CD14-positive monocyte (primary cell): ENCODE results near the gene EXOSC10. TPM values are rescaled to one million over a fixed set of nuclear protein-coding genes. Genes with fewer than 3 reads are reported as not detected.

Source experiments
- DNase-seq, 3 donors: peaks; one replicate each; pipeline ENCODE4 v3.0.0-alpha.2; 2011 to 2022
- H2AFZ ChIP-seq: 2 replicates; pipeline ENCODE4 v1.6.0; 2012; ENCODE audit warnings: mild to moderate bottlenecking, low read depth, low read length, inconsistent platforms; ENCODE audit not compliant: insufficient read depth, poor library complexity, severe bottlenecking
- H3K27ac ChIP-seq, 2 donors: 1 replicate in 1 of 2; 2 replicates in 1 of 2; pipeline ENCODE4 v1.5.1; 2012 to 2013; ENCODE audit warnings: low read length in 2 of 2, control low read depth in 1 of 2, inconsistent platforms in 1 of 2, low read depth in 1 of 2, mild to moderate bottlenecking in 1 of 2
- H3K27me3 ChIP-seq, 2 donors: one replicate each; pipeline versions ENCODE4 v1.6.0 to v1.6.1; 2011 to 2013; ENCODE audit warnings: low read length in 2 of 2; ENCODE audit not compliant: control insufficient read depth in 2 of 2, insufficient read depth in 2 of 2
- H3K36me3 ChIP-seq, 2 donors: replicated peaks in 1 of 2; 1 replicate in 1 of 2; 2 replicates in 1 of 2; pipeline versions ENCODE4 v1.5.1 to v1.6.1; 2012 to 2013; ENCODE audit warnings: low read length in 2 of 2, control low read depth in 1 of 2, inconsistent platforms in 1 of 2, mild to moderate bottlenecking in 1 of 2; ENCODE audit not compliant: insufficient read depth in 2 of 2, control insufficient read depth in 1 of 2
- H3K4me1 ChIP-seq, 2 donors: 1 replicate in 1 of 2; 2 replicates in 1 of 2; pipeline versions ENCODE4 v1.5.1 to v1.6.1; 2012 to 2013; ENCODE audit warnings: low read length in 2 of 2, control low read depth in 1 of 2, inconsistent platforms in 1 of 2, mild to moderate bottlenecking in 1 of 2, moderate library complexity in 1 of 2; ENCODE audit not compliant: insufficient read depth in 2 of 2, control insufficient read depth in 1 of 2
- H3K4me2 ChIP-seq: replicated peaks from 2 replicates; pipeline ENCODE3; 2012; ENCODE audit warnings: low read length, moderate library complexity, mild to moderate bottlenecking; ENCODE audit not compliant: poor library complexity, severe bottlenecking; ENCODE audit errors: extremely low read depth
- H3K4me3 ChIP-seq, 3 experiments: fragments of 200-600 bp in 1 of 3; sonication (generic) in 1 of 3; replicated peaks in 1 of 3; 1 replicate in 2 of 3; 2 replicates in 1 of 3; pipeline ENCODE4 v1.5.1; 2011 to 2013; ENCODE audit warnings: low read length in 3 of 3, mild to moderate bottlenecking in 3 of 3, control low read depth in 2 of 3, low read depth in 2 of 3, inconsistent platforms in 1 of 3, moderate library complexity in 1 of 3
- H3K79me2 ChIP-seq: 2 replicates; pipeline ENCODE4 v1.6.0; 2012; ENCODE audit warnings: mild to moderate bottlenecking, control low read depth, inconsistent platforms, low read length, moderate library complexity; ENCODE audit not compliant: insufficient read depth
- H3K9ac ChIP-seq: 2 replicates; pipeline ENCODE4 v1.6.0; 2017; ENCODE audit warnings: low read length, mild to moderate bottlenecking; ENCODE audit not compliant: insufficient read depth, poor library complexity, severe bottlenecking
- H3K9me3 ChIP-seq, 2 donors: replicated peaks in 1 of 2; 1 replicate in 1 of 2; 2 replicates in 1 of 2; pipeline versions ENCODE4 v1.5.1 to v1.6.1; 2012 to 2013; ENCODE audit warnings: low read length in 2 of 2, control low read depth in 1 of 2; ENCODE audit not compliant: control insufficient read depth in 1 of 2, insufficient read depth in 1 of 2
- H4K20me1 ChIP-seq: 2 replicates; pipeline ENCODE4 v1.6.0; 2012; ENCODE audit warnings: mild to moderate bottlenecking, low read length, control low read depth, moderate library complexity; ENCODE audit not compliant: insufficient read depth
- H3K27ac Mint-ChIP-seq, 7 donors: one replicate each; pipeline ENCODE4 v1.8.0; 2020; ENCODE audit warnings: mild to moderate bottlenecking in 7 of 7, mixed read lengths in 7 of 7, moderate library complexity in 6 of 7, inconsistent platforms in 2 of 7
- H3K27me3 Mint-ChIP-seq, 3 donors: one replicate each; pipeline ENCODE4 v1.8.0; 2021 to 2022; ENCODE audit warnings: low read depth in 3 of 3, mild to moderate bottlenecking in 3 of 3, mixed read lengths in 3 of 3, moderate library complexity in 3 of 3, inconsistent platforms in 1 of 3
- H3K36me3 Mint-ChIP-seq, 2 donors: one replicate each; pipeline ENCODE4 v1.8.0; 2020; ENCODE audit warnings: mixed read lengths in 2 of 2, inconsistent platforms in 1 of 2, mild to moderate bottlenecking in 1 of 2
- H3K4me1 Mint-ChIP-seq: one replicate; pipeline ENCODE4 v1.8.0; 2020; ENCODE audit warnings: mild to moderate bottlenecking, mixed read lengths
- H3K4me3 Mint-ChIP-seq, 2 donors: one replicate each; pipeline ENCODE4 v1.8.0; 2020; ENCODE audit warnings: mild to moderate bottlenecking in 2 of 2, mixed read lengths in 2 of 2, moderate library complexity in 1 of 2
- H3K9me3 Mint-ChIP-seq, 7 donors: one replicate each; pipeline ENCODE4 v1.8.0; 2020 to 2022; ENCODE audit warnings: mixed read lengths in 7 of 7, mild to moderate bottlenecking in 6 of 7, moderate library complexity in 6 of 7, inconsistent platforms in 2 of 7
- CTCF ChIP-seq: fragments of 200-600 bp; IDR thresholded peaks from one replicate; pipeline ENCODE4 v1.8.0; 2022; ENCODE audit warnings: antibody characterized with exemption, mild to moderate bottlenecking
- WGBS: methylation state at CpG from one replicate; pipeline ENCODE4 v1.1.5; 2013; ENCODE audit warnings: missing lambda C conversion rate; ENCODE audit not compliant: insufficient coverage; 5-methylcytosine and 5-hydroxymethylcytosine counted together
- intact Hi-C, 2 donors: fragments of 100-400 bp; cut with micrococcal nuclease; formaldehyde crosslinking; loops; one replicate each; pipeline versions ENCODE4 v1.15.0 to v1.15.1; 2023
- polyA plus RNA-seq, 3 donors: library from polyadenylated mRNA; depleted of rRNA in 1 of 3; unstranded in 2 of 3; stranded (reverse) in 1 of 3; fragments of 300-500 nt in 2 of 3; fragments of >200 nt in 1 of 3; fragmentation: Illumina TruSeq in 2 of 3; gene quantifications; 1 replicate in 2 of 3; 2 replicates in 1 of 3; pipeline ENCODE4 v1.2.3, GENCODE V29; 2012 to 2021

The EXOSC10 gene
- polyA plus RNA-seq, 3 donors, result 24.0 to 66.3 (median 27.4) TPM

- H3K9ac ChIP-seq, result no peak overlapping the region
- no peaks in the 10 kb centered on the region for H4K20me1 ChIP-seq
- Mint-ChIP-seq H3K27ac (peak overlapping the region in 1 of 7 donors; percentile 1), H3K4me1 (peaks cover 21% of the 10 kb centered on the region), H3K27me3 (no peaks in the 10 kb centered on the region), H3K9me3 (peaks cover 0 to 7% (median 2%) of the 10 kb centered on the region in 7 donors), H3K4me3 (no peak overlapping the region), H3K36me3 (peaks cover 29 to 49% of the 10 kb centered on the region in 2 donors)
- H3K79me2 ChIP-seq, result peaks cover 12% of the 10 kb centered on the region
- H3K4me2 ChIP-seq, result no peak overlapping the region
- H3K4me1 ChIP-seq, result peaks cover 16 to 23% of the 10 kb centered on the region in 2 donors
- no peak overlapping the region for H3K4me3 ChIP-seq
- TF ChIP-seq CTCF, result no peak
- H3K27ac ChIP-seq, result no peak overlapping the region
- no peak overlapping the region for H2AFZ ChIP-seq
- no peaks in the 10 kb centered on the region for H3K27me3 ChIP-seq
- H3K36me3 ChIP-seq, result peaks cover 31 to 43% of the 10 kb centered on the region in 2 donors
- intact Hi-C loops, result no loop called here
- DNase-seq, result no peak
- no peaks in the 10 kb centered on the region for H3K9me3 ChIP-seq
- WGBS, result no CpG with 5 or more reads among the region's 3 CpGs
These were observed 36.7 kb downstream of the EXOSC10 start for GRCh38 chr1:11062965-11063401.

- H3K27me3 ChIP-seq, result no peaks in the 10 kb centered on the region
- no peak for TF ChIP-seq CTCF
- H3K27ac Mint-ChIP-seq, result peak overlapping the region in 1 of 7 donors; percentile 41
- H3K79me2 ChIP-seq, result peaks cover 12% of the 10 kb centered on the region
- H3K36me3 Mint-ChIP-seq, result peaks cover 26 to 48% of the 10 kb centered on the region in 2 donors
- H2AFZ ChIP-seq, result no peak overlapping the region
- H3K9me3 Mint-ChIP-seq, result peaks cover 0 to 7% (median 2%) of the 10 kb centered on the region in 7 donors
- H3K27me3 Mint-ChIP-seq, result no peaks in the 10 kb centered on the region
- peaks cover 16 to 23% of the 10 kb centered on the region in 2 donors for H3K4me1 ChIP-seq
- H3K36me3 ChIP-seq, result peaks cover 24 to 40% of the 10 kb centered on the region in 2 donors
- H3K4me2 ChIP-seq, result no peak overlapping the region
- H3K4me3 ChIP-seq, result no peak overlapping the region
- H3K4me1 Mint-ChIP-seq, result peaks cover 21% of the 10 kb centered on the region
- no peak overlapping the region for H3K4me3 Mint-ChIP-seq
- H3K9me3 ChIP-seq, result no peaks in the 10 kb centered on the region
- no peak for DNase-seq
- 96% methylated on average over 4 of the region's 5 CpGs for WGBS
- H3K9ac ChIP-seq, result no peak overlapping the region
- intact Hi-C loops, result no loop called here
- no peaks in the 10 kb centered on the region for H4K20me1 ChIP-seq
- H3K27ac ChIP-seq, result no peak overlapping the region
These were observed 37.9 kb downstream of the EXOSC10 start for GRCh38 chr1:11061652-11062365.
